RKO (cell line): ENCODE results near the gene ALKBH3.

Experiments used
- DNase-seq: peaks from one replicate; pipeline ENCODE4 v3.0.0-alpha.2; 2016; ENCODE audit warnings: low spot score

The ALKBH3 gene

GRCh38 chr11:43962383-43963278, 82.0 kb downstream of the ALKBH3 start:
- no peak for DNase-seq

- DNase-seq, result no peak
These were observed 82.6 kb downstream of the ALKBH3 start for GRCh38 chr11:43963279-43963620.

- no peak for DNase-seq
These were observed 87.0 kb downstream of the ALKBH3 start for GRCh38 chr11:43967661-43968060.

DNA sequence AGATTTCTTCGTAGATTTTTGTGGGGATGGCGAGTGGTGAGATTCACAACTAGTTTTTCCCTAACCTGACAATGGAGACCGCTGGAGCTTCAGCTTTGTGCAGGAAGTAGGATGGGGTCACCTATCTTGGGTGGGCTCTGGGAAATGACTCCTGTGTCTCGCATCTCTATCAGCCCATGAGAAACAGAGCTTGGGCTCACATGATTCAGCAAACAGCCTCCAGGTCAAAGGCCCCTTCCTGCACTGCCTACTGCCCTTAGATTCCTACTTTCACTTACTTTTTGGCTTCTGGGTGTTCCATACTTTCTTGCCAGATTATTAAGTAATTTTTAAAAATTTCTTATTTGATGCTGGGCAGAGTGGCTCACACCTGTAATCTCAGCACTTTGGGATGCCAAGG, 88.1 kb downstream of the ALKBH3 start:
- DNase-seq, result no peak

- no peak for DNase-seq
These were observed 88.9 kb downstream of the ALKBH3 start for GRCh38 chr11:43969543-43969942.
